Keratinocyte (primary cell): ENCODE data around the gene HNRNPAB. TPM values are rescaled to one million over a fixed set of nuclear protein-coding genes. Genes with fewer than 3 reads are reported as not detected.
"Not testable (repeated sequence)": the region's sequence is repeated elsewhere in the genome, so short reads cannot be mapped to it uniquely, and the experiment has no call there.

Source experiments
- DNase-seq: peaks from one replicate; pipeline ENCODE4 v3.0.0-alpha.2; 2011; ENCODE audit warnings: low read depth, missing footprints, low spot score
- FAIRE-seq: peaks from 2 replicates; lab custom pipeline; 2011; peaks lifted over from hg19 to GRCh38; lab: Jason Lieb, UNC
- H2AFZ ChIP-seq: 2 replicates; pipeline ENCODE4 v1.6.0; 2012; ENCODE audit warnings: low read length, control low read depth, inconsistent platforms; ENCODE audit not compliant: control insufficient read depth
- H3K27ac ChIP-seq: 2 replicates; pipeline ENCODE4 v1.5.1; 2011; ENCODE audit warnings: low read length; ENCODE audit not compliant: control insufficient read depth, insufficient read depth
- H3K27me3 ChIP-seq: 3 replicates; pipeline ENCODE4 v1.6.0; 2011; ENCODE audit warnings: low read length; ENCODE audit not compliant: control insufficient read depth, insufficient read depth; ENCODE audit errors: extremely low read depth
- H3K36me3 ChIP-seq, 2 experiments: 2 replicates in 1 of 2; 3 replicates in 1 of 2; pipeline ENCODE4 v1.5.1; 2011; ENCODE audit warnings: low read length in 2 of 2, mild to moderate bottlenecking in 1 of 2; ENCODE audit not compliant: control insufficient read depth in 2 of 2, insufficient read depth in 2 of 2; ENCODE audit errors: extremely low read depth in 1 of 2
- H3K4me1 ChIP-seq: 3 replicates; pipeline ENCODE4 v1.5.1; 2011; ENCODE audit warnings: low read length; ENCODE audit not compliant: control insufficient read depth, insufficient read depth; ENCODE audit errors: extremely low read depth
- H3K4me2 ChIP-seq: 3 replicates; pipeline ENCODE4 v1.6.0; 2011; ENCODE audit warnings: low read depth, low read length; ENCODE audit not compliant: control insufficient read depth, insufficient read depth; ENCODE audit errors: extremely low read depth
- H3K4me3 ChIP-seq, 3 experiments: fragments of 200-600 bp in 1 of 3; sonication (generic) in 1 of 3; 2 replicates in 2 of 3; 3 replicates in 1 of 3; pipeline ENCODE4 v1.5.1; 2011 to 2016; ENCODE audit warnings: low read length in 3 of 3, mild to moderate bottlenecking in 3 of 3, control low read depth in 2 of 3, inconsistent platforms in 1 of 3, low read depth in 1 of 3, mixed read lengths in 1 of 3, mixed run types in 1 of 3, moderate library complexity in 1 of 3; ENCODE audit not compliant: control insufficient read depth in 2 of 3, insufficient read depth in 2 of 3; ENCODE audit errors: extremely low read depth in 1 of 3
- H3K79me2 ChIP-seq: 2 replicates; pipeline ENCODE4 v1.6.0; 2012; ENCODE audit warnings: low read length; ENCODE audit not compliant: control insufficient read depth, insufficient read depth
- H3K9ac ChIP-seq: 3 replicates; pipeline ENCODE4 v1.6.0; 2011; ENCODE audit warnings: low read length; ENCODE audit not compliant: control insufficient read depth, insufficient read depth; ENCODE audit errors: extremely low read depth
- H3K9me1 ChIP-seq: 3 replicates; pipeline ENCODE4 v1.6.0; 2011; ENCODE audit warnings: low read length; ENCODE audit not compliant: control insufficient read depth, insufficient read depth; ENCODE audit errors: extremely low read depth
- H3K9me3 ChIP-seq: 2 replicates; pipeline ENCODE4 v1.5.1; 2012; ENCODE audit warnings: low read depth, low read length; ENCODE audit not compliant: control insufficient read depth
- H4K20me1 ChIP-seq: 3 replicates; pipeline ENCODE4 v1.6.0; 2011; ENCODE audit warnings: low read length; ENCODE audit not compliant: control insufficient read depth, insufficient read depth; ENCODE audit errors: extremely low read depth
- CTCF ChIP-seq, 3 experiments: IDR thresholded peaks in 1 of 3; conservative IDR thresholded peaks in 1 of 3; optimal IDR thresholded peaks in 1 of 3; 2 replicates in 2 of 3; 3 replicates in 1 of 3; pipeline versions ENCODE3 to v1.5.1; 2011; ENCODE audit warnings: low read length in 3 of 3, mild to moderate bottlenecking in 3 of 3, moderate library complexity in 2 of 3, control low read depth in 1 of 3, inconsistent platforms in 1 of 3; ENCODE audit not compliant: insufficient read depth in 2 of 3; ENCODE audit errors: extremely low read depth in 1 of 3
- EZH2 ChIP-seq: IDR thresholded peaks from one replicate; pipeline ENCODE4 v1.6.1; 2012; ENCODE audit warnings: inconsistent platforms, mild to moderate bottlenecking, low read length, moderate library complexity
- dilution Hi-C: fragments of 300-500 bp; cut with MboI; formaldehyde crosslinking; loops from one replicate; pipeline ENCODE4 v1.7.0; 2020; ENCODE audit warnings: low sequenced_read_pairs; ENCODE audit not compliant: extremely low pct_ligation_motif_present
- polyA plus RNA-seq, 5 experiments: library from polyadenylated mRNA; depleted of rRNA in 3 of 5; stranded (reverse) in 3 of 5; stranded (forward) in 1 of 5; unstranded in 1 of 5; fragments of >200 nt; gene quantifications; 1 replicate in 1 of 5; 2 replicates in 3 of 5; 3 replicates in 1 of 5; pipeline versions ENCODE4 v1.2.1 to v1.2.3, GENCODE V29; 2011 to 2012; ENCODE audit warnings: missing spikeins in 2 of 5, low read depth in 1 of 5, low replicate concordance in 1 of 5

Gene HNRNPAB
- polyA plus RNA-seq, 1 donor (not counting 4 experiments of a cell fraction or from before 2014, with no cell fraction given), result 161 TPM

- DNase-seq, result no peak
- Histone ChIP-seq H3K79me2 (no peaks in the 10 kb centered on the region), H3K9ac (no peak overlapping the region), H4K20me1 (peaks cover 2% of the 10 kb centered on the region), H2AFZ (no peak overlapping the region), H3K36me3 (no peaks in the 10 kb centered on the region), H3K9me1 (no peaks in the 10 kb centered on the region), H3K4me2 (no peak overlapping the region), H3K27me3 (peaks cover 9% of the 10 kb centered on the region), H3K4me3 (no peak overlapping the region), H3K4me1 (peaks cover 4% of the 10 kb centered on the region), H3K27ac (no peak overlapping the region), H3K9me3 (no peaks in the 10 kb centered on the region)
- no peak for FAIRE-seq
- dilution Hi-C loops, result no loop called here
- TF ChIP-seq CTCF (optimal IDR thresholded peaks at IDR 0.05 in 1 of 3, IDR thresholded peaks at IDR 0.05 in 1 of 3, conservative IDR thresholded peaks at IDR 0.05 in 1 of 3; ENCODE audit: extremely low read depth in 1 of 3, insufficient read depth in 2 of 3, low read length in 3 of 3) (no peak), EZH2 (no peak)
Observed at GRCh38 chr5:178252258-178252657, 47.9 kb downstream of the HNRNPAB start.

GRCh38 chr5:178253632-178254031 lies 49.3 kb downstream of the HNRNPAB start:
- H3K27me3 ChIP-seq, H3K9ac ChIP-seq, H2AFZ ChIP-seq, FAIRE-seq, H3K4me2 ChIP-seq, DNase-seq, H3K4me3 ChIP-seq, H3K79me2 ChIP-seq, H3K36me3 ChIP-seq, H4K20me1 ChIP-seq, H3K27ac ChIP-seq, H3K9me1 ChIP-seq, H3K9me3 ChIP-seq, dilution Hi-C loops, H3K4me1 ChIP-seq: not testable (repeated sequence)

- FAIRE-seq, result no peak
- dilution Hi-C loops, result no loop called here
- H3K36me3 ChIP-seq, result no peaks in the 10 kb centered on the region
Observed at GRCh38 chr5:178256746-178257145, 52.4 kb downstream of the HNRNPAB start.

More at GRCh38 chr5:178256746-178257145, 52.4 kb downstream of the HNRNPAB start:
- Histone ChIP-seq H3K9ac (no peak overlapping the region), H3K79me2 (no peaks in the 10 kb centered on the region), H3K9me1 (no peaks in the 10 kb centered on the region), H3K9me3 (no peaks in the 10 kb centered on the region), H3K4me2 (no peak overlapping the region), H3K4me1 (no peaks in the 10 kb centered on the region), H3K27ac (no peak overlapping the region), H3K27me3 (peaks cover 8% of the 10 kb centered on the region), H4K20me1 (no peaks in the 10 kb centered on the region), H2AFZ (no peak overlapping the region), H3K4me3 (no peak overlapping the region)
- TF ChIP-seq EZH2 (no peak), CTCF (optimal IDR thresholded peaks at IDR 0.05 in 1 of 3, IDR thresholded peaks at IDR 0.05 in 1 of 3, conservative IDR thresholded peaks at IDR 0.05 in 1 of 3; ENCODE audit: extremely low read depth in 1 of 3, insufficient read depth in 2 of 3, low read length in 3 of 3) (no peak)
- no peak for DNase-seq
